DOHH2 (cell line): Measurements from ENCODE around the gene MTSS2.

Experiments used
- H3F3A ChIP-seq: fragments of 200-600 bp; sonication (generic), shearing (Covaris generic); 2 replicates; pipeline ENCODE4 v1.6.0; 2016; ENCODE audit warnings: antibody characterized with exemption, mild to moderate bottlenecking; ENCODE audit not compliant: control insufficient read depth, insufficient read depth
- H3K27ac ChIP-seq: fragments of 200-600 bp; sonication (generic); 2 replicates; pipeline ENCODE4 v1.5.1; 2014; ENCODE audit warnings: low read depth, mild to moderate bottlenecking, low read length, moderate library complexity
- H3K27me3 ChIP-seq: fragments of 200-600 bp; sonication (generic); 2 replicates; pipeline ENCODE4 v1.6.1; 2014; ENCODE audit warnings: mild to moderate bottlenecking, low read length, mixed read lengths; ENCODE audit not compliant: control insufficient read depth
- H3K36me3 ChIP-seq: fragments of 200-600 bp; sonication (generic); 2 replicates; pipeline ENCODE4 v1.6.1; 2014; ENCODE audit warnings: mild to moderate bottlenecking, low read length, moderate library complexity, mixed read lengths; ENCODE audit not compliant: control insufficient read depth
- H3K4me1 ChIP-seq: fragments of 200-600 bp; sonication (generic); 2 replicates; pipeline ENCODE4 v1.6.1; 2014; ENCODE audit warnings: mild to moderate bottlenecking, low read length, mixed read lengths; ENCODE audit not compliant: control insufficient read depth
- H3K4me2 ChIP-seq: fragments of 200-600 bp; sonication (generic); 2 replicates; pipeline ENCODE4 v1.6.0; 2014; ENCODE audit warnings: mild to moderate bottlenecking, low read length, moderate library complexity
- H3K4me3 ChIP-seq: fragments of 200-600 bp; sonication (generic); 2 replicates; pipeline ENCODE4 v1.5.1; 2014; ENCODE audit warnings: mild to moderate bottlenecking, low read length, mixed read lengths
- H3K79me2 ChIP-seq: fragments of 200-600 bp; sonication (generic); 2 replicates; pipeline ENCODE4 v1.6.1; 2014; ENCODE audit warnings: mild to moderate bottlenecking, low read length, mixed read lengths; ENCODE audit not compliant: control insufficient read depth
- H3K9me2 ChIP-seq: fragments of 200-600 bp; sonication (generic); replicated peaks from 2 replicates; pipeline ENCODE4 v1.6.1; 2014; ENCODE audit warnings: mild to moderate bottlenecking, low read length, mixed read lengths; ENCODE audit not compliant: control insufficient read depth
- H3K9me3 ChIP-seq: fragments of 200-600 bp; sonication (generic); 2 replicates; pipeline ENCODE4 v1.6.1; 2014; ENCODE audit warnings: antibody characterized with exemption, low read length, mixed read lengths; ENCODE audit not compliant: control insufficient read depth, insufficient read depth
- H4K20me1 ChIP-seq: fragments of 200-600 bp; sonication (generic); 2 replicates; pipeline ENCODE4 v1.6.0; 2014; ENCODE audit warnings: low read depth, mild to moderate bottlenecking, antibody characterized with exemption, low read length, moderate library complexity; ENCODE audit not compliant: control insufficient read depth, insufficient read depth
- EZH2phosphoT487 ChIP-seq: fragments of 200-600 bp; sonication (generic); IDR thresholded peaks from 2 replicates; pipeline ENCODE4 v1.6.1; 2017; ENCODE audit warnings: borderline replicate concordance, mild to moderate bottlenecking, antibody characterized with exemption, low read length, moderate library complexity, mixed read lengths
- TF ChIP-seq, protein P1 (sequence below): fragments of 200-600 bp; sonication (generic); IDR thresholded peaks from one replicate; pipeline ENCODE4 v1.5.1; 2014; ENCODE audit warnings: antibody characterized with exemption, mild to moderate bottlenecking, low read depth, low read length; ENCODE audit not compliant: poor library complexity, severe bottlenecking

Gene MTSS2

DNA sequence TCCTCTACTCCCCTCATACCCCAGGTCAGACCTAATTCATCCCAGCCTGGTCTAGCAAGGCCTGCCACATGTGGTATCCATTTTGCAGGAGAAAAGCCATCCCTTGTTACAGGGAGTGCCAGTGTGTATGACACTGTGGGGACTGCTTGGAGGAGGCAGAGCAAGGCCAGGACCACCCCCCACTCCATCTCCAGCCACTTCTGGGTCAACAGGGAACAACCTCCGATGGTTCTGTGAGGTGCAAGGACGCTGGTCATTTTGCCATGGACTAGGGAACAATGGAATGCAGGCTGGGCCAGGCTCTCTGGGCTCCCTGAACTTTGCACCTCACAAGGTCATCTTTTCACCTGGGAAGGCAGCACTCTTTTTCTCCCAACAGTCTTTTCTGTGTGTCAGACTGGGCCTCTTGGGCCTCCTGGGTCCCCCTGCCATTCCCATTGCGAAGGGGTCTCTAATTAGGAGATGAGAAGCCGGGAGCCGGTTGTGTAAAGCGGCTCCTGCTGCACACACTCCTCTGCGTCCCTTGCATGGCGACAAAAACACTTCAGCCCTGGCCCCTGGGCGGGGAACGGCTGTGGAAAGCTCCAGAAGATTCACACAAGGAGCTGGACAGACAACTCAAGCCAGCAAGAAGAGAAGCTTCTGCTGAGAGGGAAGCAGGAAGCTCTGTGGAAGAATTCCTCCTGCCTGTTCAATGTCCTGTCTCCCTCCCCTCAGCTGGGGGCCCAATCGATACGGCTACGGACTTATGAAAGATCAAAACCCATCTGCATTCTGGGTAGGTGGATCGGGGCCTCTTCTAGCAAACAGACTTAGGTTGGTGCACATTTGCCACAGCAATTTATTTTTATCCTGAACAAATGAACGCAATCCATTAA lies 38.5 kb upstream of the MTSS2 start:
- H3K4me2 ChIP-seq, result no peak overlapping the region
- no peaks in the 10 kb centered on the region for H3K4me1 ChIP-seq
- TF ChIP-seq, protein P1, sequence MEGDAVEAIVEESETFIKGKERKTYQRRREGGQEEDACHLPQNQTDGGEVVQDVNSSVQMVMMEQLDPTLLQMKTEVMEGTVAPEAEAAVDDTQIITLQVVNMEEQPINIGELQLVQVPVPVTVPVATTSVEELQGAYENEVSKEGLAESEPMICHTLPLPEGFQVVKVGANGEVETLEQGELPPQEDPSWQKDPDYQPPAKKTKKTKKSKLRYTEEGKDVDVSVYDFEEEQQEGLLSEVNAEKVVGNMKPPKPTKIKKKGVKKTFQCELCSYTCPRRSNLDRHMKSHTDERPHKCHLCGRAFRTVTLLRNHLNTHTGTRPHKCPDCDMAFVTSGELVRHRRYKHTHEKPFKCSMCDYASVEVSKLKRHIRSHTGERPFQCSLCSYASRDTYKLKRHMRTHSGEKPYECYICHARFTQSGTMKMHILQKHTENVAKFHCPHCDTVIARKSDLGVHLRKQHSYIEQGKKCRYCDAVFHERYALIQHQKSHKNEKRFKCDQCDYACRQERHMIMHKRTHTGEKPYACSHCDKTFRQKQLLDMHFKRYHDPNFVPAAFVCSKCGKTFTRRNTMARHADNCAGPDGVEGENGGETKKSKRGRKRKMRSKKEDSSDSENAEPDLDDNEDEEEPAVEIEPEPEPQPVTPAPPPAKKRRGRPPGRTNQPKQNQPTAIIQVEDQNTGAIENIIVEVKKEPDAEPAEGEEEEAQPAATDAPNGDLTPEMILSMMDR, result no peak
- no peak for TF ChIP-seq EZH2phosphoT487
- H3K36me3 ChIP-seq, result no peaks in the 10 kb centered on the region
- H4K20me1 ChIP-seq, result no peaks in the 10 kb centered on the region
- no peak overlapping the region for H3K4me3 ChIP-seq
- H3K79me2 ChIP-seq, result no peaks in the 10 kb centered on the region
- no peaks in the 10 kb centered on the region for H3K9me3 ChIP-seq
- no peaks in the 10 kb centered on the region for H3K9me2 ChIP-seq
- no peak overlapping the region for H3K27ac ChIP-seq
- H3K27me3 ChIP-seq, result no peaks in the 10 kb centered on the region
- H3F3A ChIP-seq, result no peaks in the 10 kb centered on the region

DNA sequence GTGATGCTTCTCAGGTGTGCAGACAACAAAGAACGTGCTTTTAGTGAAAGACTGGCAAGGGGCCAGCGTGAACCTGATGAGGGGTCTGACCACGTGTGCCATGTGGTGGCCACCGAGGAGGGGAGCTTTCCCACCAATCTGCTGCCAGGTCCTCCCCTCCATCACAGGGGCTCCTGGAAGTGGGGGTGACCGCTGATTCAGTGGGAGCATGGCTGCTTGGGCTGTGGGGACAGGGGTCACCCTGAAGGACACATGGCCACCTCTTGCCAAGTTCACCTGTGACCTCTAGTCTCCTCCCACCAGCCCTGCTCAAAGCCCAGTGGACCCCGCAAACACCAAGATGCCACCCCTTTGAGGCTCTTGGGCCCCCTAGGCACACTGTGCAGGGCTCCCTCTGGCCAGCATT lies 37.9 kb upstream of the MTSS2 start:
- Histone ChIP-seq H3K27me3 (no peaks in the 10 kb centered on the region), H4K20me1 (no peaks in the 10 kb centered on the region), H3K9me2 (no peaks in the 10 kb centered on the region), H3K27ac (no peak overlapping the region), H3K4me2 (no peak overlapping the region), H3K36me3 (no peaks in the 10 kb centered on the region), H3F3A (no peaks in the 10 kb centered on the region), H3K79me2 (no peaks in the 10 kb centered on the region), H3K4me1 (no peaks in the 10 kb centered on the region), H3K9me3 (no peaks in the 10 kb centered on the region), H3K4me3 (no peak overlapping the region)
- TF ChIP-seq, protein P1, result no peak
- TF ChIP-seq EZH2phosphoT487, result no peak

DNA sequence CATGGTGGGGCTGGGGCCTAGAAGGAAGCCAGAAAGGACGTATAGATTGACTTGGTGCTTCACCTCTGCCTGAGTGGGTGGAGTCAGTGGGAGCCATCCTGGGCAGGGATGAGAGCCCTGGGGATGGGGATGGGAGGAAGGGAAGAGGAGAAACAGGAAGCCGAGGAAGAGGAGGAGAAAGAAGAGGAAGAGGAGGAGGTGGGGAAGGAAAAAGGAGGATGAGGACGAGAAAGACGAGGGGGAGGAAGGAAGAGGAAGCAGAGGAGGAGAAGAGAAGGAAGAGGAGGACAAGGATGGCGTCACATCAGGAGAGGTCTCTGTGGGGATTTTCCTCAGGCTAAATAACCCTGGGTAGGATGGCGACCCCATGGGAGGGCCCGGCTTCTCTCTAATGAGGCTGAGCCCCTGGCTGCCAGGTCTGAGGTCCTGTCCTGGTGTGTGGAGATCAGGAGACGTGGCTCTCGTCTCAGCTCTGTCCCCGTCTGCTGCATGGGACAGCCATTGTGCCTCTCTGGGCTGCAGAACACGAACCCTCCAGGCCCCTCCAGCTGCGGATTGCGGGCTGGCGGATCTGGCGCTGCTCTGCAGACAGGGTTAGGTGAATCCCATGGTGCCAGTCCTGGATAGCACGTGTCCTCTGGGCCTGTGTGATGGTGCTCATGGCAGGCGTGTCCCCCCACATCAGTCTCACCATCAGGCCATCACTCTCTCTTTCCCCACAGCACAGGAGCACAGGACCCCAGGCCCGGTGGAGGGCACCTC lies 35.5 kb upstream of the MTSS2 start:
- Histone ChIP-seq H3K79me2 (no peaks in the 10 kb centered on the region), H3K36me3 (no peaks in the 10 kb centered on the region), H3K27me3 (no peaks in the 10 kb centered on the region), H4K20me1 (no peaks in the 10 kb centered on the region), H3K9me2 (no peaks in the 10 kb centered on the region), H3K4me2 (no peak overlapping the region), H3K27ac (no peak overlapping the region), H3F3A (no peaks in the 10 kb centered on the region), H3K4me1 (no peaks in the 10 kb centered on the region), H3K4me3 (no peak overlapping the region), H3K9me3 (no peaks in the 10 kb centered on the region)
- TF ChIP-seq, protein P1, result no peak
- TF ChIP-seq EZH2phosphoT487, result no peak
